HepG2 (cell line): Measurements from ENCODE around the gene TMEM144. TPM values are rescaled to one million over a fixed set of nuclear protein-coding genes. Genes with fewer than 3 reads are reported as not detected.

Experiments
- ARNT2 ChIP-seq: sonication (generic); formaldehyde crosslinking; IDR thresholded peaks from 2 replicates; pipeline ENCODE4 v1.8.0; 2022; ENCODE audit warnings: mild to moderate bottlenecking, low read depth, missing genetic modification reagents, moderate library complexity
- ATF7 ChIP-seq, 2 experiments: fragments of 450-650 bp in 1 of 2; sonication (generic) in 1 of 2; formaldehyde crosslinking in 1 of 2; IDR thresholded peaks; 2 replicates each; pipeline versions ENCODE4 v1.4.0 to v1.6.1; 2016 to 2020; ENCODE audit warnings: antibody characterized with exemption in 1 of 2, mild to moderate bottlenecking in 1 of 2, missing genetic modification reagents in 1 of 2
- CBX1 ChIP-seq: IDR thresholded peaks from one replicate; pipeline ENCODE4 v1.6.1; 2016; ENCODE audit warnings: antibody characterized with exemption, low read depth
- CBX2 ChIP-seq, 2 experiments: fragments of 200-600 bp in 1 of 2; sonication (generic); formaldehyde crosslinking in 1 of 2; IDR thresholded peaks; 2 replicates each; pipeline versions ENCODE4 v1.7.0 to v1.8.1; 2018 to 2022; ENCODE audit warnings: low read depth in 2 of 2, low read length in 1 of 2, mild to moderate bottlenecking in 1 of 2, missing genetic modification reagents in 1 of 2
- DPF2 ChIP-seq: sonication (generic); formaldehyde crosslinking; IDR thresholded peaks from 2 replicates; pipeline ENCODE4 v1.4.0; 2020; ENCODE audit warnings: mild to moderate bottlenecking, low read depth, missing genetic modification reagents, borderline replicate concordance
- ISL2 ChIP-seq: sonication (generic); formaldehyde crosslinking; IDR thresholded peaks from 2 replicates; pipeline ENCODE4 v1.5.0; 2020; ENCODE audit warnings: missing genetic modification reagents
- MLX ChIP-seq: IDR thresholded peaks from 2 replicates; pipeline ENCODE4 v1.6.1; 2016
- NCOA2 ChIP-seq: sonication (generic); formaldehyde crosslinking; IDR thresholded peaks from 2 replicates; pipeline ENCODE4 v1.8.0; 2022; ENCODE audit warnings: inconsistent platforms
- SRSF9 ChIP-seq: fragments of 200-400 bp; formaldehyde crosslinking; IDR thresholded peaks from 2 replicates; pipeline ENCODE4 v1.6.1; 2018; ENCODE audit warnings: borderline replicate concordance, mild to moderate bottlenecking, low read depth, low read length; ENCODE audit not compliant: insufficient read depth, poor library complexity, severe bottlenecking
- THAP11 ChIP-seq: IDR thresholded peaks from 2 replicates; pipeline ENCODE4 v1.6.1; 2016; ENCODE audit warnings: missing biosample characterization, missing genetic modification reagents
- WIZ ChIP-seq: sonication (generic); formaldehyde crosslinking; IDR thresholded peaks from 2 replicates; pipeline ENCODE4 v1.5.1; 2020; ENCODE audit warnings: mild to moderate bottlenecking, missing genetic modification reagents
- ZNF124 ChIP-seq: sonication (generic); formaldehyde crosslinking; IDR thresholded peaks from 2 replicates; pipeline ENCODE4 v1.4.0; 2020; ENCODE audit warnings: missing genetic modification reagents
- ZNF615 ChIP-seq: sonication (generic); formaldehyde crosslinking; IDR thresholded peaks from 2 replicates; pipeline ENCODE4 v1.5.0; 2020; ENCODE audit warnings: mild to moderate bottlenecking, missing genetic modification reagents, borderline replicate concordance
- ZNF83 ChIP-seq: sonication (generic); formaldehyde crosslinking; IDR thresholded peaks from 2 replicates; pipeline ENCODE4 v1.4.0; 2020; ENCODE audit warnings: missing genetic modification reagents, mild to moderate bottlenecking, borderline replicate concordance
- polyA plus RNA-seq, 8 experiments: library from polyadenylated mRNA; depleted of rRNA in 3 of 8; stranded (reverse) in 7 of 8; unstranded in 1 of 8; fragments of >200 nt; fragmentation: Illumina TruSeq in 4 of 8; extraction: Trizol in 4 of 8; gene quantifications; 2 replicates each; pipeline versions ENCODE4 v1.2.1 to v1.2.3, GENCODE V29; 2011 to 2016; ENCODE audit warnings: low read depth in 4 of 8, missing spikeins in 1 of 8, mixed read lengths in 1 of 8; ENCODE audit not compliant: insufficient read depth in 1 of 8
- total RNA-seq, 5 experiments: library from RNA; depleted of rRNA; stranded (reverse); fragments of >200 nt; fragmentation: Illumina TruSeq; extraction: Trizol; gene quantifications; 2 replicates each; pipeline ENCODE4 v1.2.3, GENCODE V29; 2016; ENCODE audit warnings: low read depth in 1 of 5
- TF ChIP-seq, protein P1 (sequence below): sonication (generic); formaldehyde crosslinking; IDR thresholded peaks from 2 replicates; pipeline ENCODE4 v1.4.0; 2020; ENCODE audit warnings: missing genetic modification reagents
- TF ChIP-seq, protein P2 (sequence below): sonication (generic); formaldehyde crosslinking; IDR thresholded peaks from 2 replicates; pipeline ENCODE4 v1.8.0; 2022; ENCODE audit warnings: mild to moderate bottlenecking, missing genetic modification reagents, borderline replicate concordance
- TF ChIP-seq, protein P3 (sequence below): sonication (generic); formaldehyde crosslinking; IDR thresholded peaks from 2 replicates; pipeline ENCODE4 v1.4.0; 2020; ENCODE audit warnings: missing genetic modification reagents
- TF ChIP-seq, protein P4 (sequence below): sonication (generic); formaldehyde crosslinking; IDR thresholded peaks from 2 replicates; pipeline ENCODE4 v1.5.1; 2020; ENCODE audit warnings: mild to moderate bottlenecking, missing genetic modification reagents, borderline replicate concordance

TMEM144 gene
- total and polyA plus RNA-seq, 2 of the 13 experiments (the other 11 are each of a cell fraction or from before 2014, with no cell fraction given) = 10.9 to 12.3 TPM

GRCh38 chr4:158295053-158295452 is 84.8 kb downstream of the TMEM144 start (continued):
- no peak for TF ChIP-seq DPF2 (CRISPR knock-in tag)
- no peak for TF ChIP-seq CBX1
- TF ChIP-seq SRSF9 = no peak
- TF ChIP-seq, protein P1, sequence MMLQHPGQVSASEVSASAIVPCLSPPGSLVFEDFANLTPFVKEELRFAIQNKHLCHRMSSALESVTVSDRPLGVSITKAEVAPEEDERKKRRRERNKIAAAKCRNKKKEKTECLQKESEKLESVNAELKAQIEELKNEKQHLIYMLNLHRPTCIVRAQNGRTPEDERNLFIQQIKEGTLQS = peak; percentile 59; the same call in 1 of the 2 replicates
- no peak for TF ChIP-seq CBX2 (IDR thresholded peaks at IDR 0.05; ENCODE audit: low read depth, low read length)
- no peak for TF ChIP-seq CBX2 (CRISPR knock-in tag; IDR thresholded peaks at IDR 0.05; ENCODE audit: low read depth)
- TF ChIP-seq, protein P2, sequence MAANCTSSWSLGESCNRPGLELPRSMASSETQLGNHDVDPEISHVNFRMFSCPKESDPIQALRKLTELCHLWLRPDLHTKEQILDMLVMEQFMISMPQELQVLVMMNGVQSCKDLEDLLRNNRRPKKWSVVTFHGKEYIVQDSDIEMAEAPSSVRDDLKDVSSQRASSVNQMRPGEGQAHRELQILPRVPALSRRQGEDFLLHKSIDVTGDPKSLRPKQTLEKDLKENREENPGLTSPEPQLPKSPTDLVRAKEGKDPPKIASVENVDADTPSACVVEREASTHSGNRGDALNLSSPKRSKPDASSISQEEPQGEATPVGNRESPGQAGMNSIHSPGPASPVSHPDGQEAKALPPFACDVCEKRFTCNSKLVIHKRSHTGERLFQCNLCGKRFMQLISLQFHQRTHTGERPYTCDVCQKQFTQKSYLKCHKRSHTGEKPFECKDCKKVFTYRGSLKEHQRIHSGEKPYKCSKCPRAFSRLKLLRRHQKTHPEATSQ (CRISPR knock-in tag) = no peak
- no peak for TF ChIP-seq ARNT2 (CRISPR knock-in tag)
- no peak for TF ChIP-seq ZNF83 (CRISPR knock-in tag)
- no peak for TF ChIP-seq MLX (CRISPR knock-in tag)
- peak; percentile 74 for TF ChIP-seq ISL2 (CRISPR knock-in tag)
- TF ChIP-seq THAP11 = 0 out of 2 replicates have a peak, but pooled peaks have one; percentile 23
- TF ChIP-seq ZNF124 = no peak
- TF ChIP-seq WIZ (CRISPR knock-in tag) = no peak
- TF ChIP-seq ATF7 (IDR thresholded peaks at IDR 0.05) = peak; percentile 63
- no peak for TF ChIP-seq ATF7 (CRISPR knock-in tag; IDR thresholded peaks at IDR 0.05)
- TF ChIP-seq, protein P3, sequence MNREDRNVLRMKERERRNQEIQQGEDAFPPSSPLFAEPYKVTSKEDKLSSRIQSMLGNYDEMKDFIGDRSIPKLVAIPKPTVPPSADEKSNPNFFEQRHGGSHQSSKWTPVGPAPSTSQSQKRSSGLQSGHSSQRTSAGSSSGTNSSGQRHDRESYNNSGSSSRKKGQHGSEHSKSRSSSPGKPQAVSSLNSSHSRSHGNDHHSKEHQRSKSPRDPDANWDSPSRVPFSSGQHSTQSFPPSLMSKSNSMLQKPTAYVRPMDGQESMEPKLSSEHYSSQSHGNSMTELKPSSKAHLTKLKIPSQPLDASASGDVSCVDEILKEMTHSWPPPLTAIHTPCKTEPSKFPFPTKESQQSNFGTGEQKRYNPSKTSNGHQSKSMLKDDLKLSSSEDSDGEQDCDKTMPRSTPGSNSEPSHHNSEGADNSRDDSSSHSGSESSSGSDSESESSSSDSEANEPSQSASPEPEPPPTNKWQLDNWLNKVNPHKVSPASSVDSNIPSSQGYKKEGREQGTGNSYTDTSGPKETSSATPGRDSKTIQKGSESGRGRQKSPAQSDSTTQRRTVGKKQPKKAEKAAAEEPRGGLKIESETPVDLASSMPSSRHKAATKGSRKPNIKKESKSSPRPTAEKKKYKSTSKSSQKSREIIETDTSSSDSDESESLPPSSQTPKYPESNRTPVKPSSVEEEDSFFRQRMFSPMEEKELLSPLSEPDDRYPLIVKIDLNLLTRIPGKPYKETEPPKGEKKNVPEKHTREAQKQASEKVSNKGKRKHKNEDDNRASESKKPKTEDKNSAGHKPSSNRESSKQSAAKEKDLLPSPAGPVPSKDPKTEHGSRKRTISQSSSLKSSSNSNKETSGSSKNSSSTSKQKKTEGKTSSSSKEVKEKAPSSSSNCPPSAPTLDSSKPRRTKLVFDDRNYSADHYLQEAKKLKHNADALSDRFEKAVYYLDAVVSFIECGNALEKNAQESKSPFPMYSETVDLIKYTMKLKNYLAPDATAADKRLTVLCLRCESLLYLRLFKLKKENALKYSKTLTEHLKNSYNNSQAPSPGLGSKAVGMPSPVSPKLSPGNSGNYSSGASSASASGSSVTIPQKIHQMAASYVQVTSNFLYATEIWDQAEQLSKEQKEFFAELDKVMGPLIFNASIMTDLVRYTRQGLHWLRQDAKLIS (CRISPR knock-in tag) = no peak
- no peak for TF ChIP-seq ZNF615 (CRISPR knock-in tag)
- peak; percentile 61 for TF ChIP-seq NCOA2 (CRISPR knock-in tag)
- TF ChIP-seq, protein P4, sequence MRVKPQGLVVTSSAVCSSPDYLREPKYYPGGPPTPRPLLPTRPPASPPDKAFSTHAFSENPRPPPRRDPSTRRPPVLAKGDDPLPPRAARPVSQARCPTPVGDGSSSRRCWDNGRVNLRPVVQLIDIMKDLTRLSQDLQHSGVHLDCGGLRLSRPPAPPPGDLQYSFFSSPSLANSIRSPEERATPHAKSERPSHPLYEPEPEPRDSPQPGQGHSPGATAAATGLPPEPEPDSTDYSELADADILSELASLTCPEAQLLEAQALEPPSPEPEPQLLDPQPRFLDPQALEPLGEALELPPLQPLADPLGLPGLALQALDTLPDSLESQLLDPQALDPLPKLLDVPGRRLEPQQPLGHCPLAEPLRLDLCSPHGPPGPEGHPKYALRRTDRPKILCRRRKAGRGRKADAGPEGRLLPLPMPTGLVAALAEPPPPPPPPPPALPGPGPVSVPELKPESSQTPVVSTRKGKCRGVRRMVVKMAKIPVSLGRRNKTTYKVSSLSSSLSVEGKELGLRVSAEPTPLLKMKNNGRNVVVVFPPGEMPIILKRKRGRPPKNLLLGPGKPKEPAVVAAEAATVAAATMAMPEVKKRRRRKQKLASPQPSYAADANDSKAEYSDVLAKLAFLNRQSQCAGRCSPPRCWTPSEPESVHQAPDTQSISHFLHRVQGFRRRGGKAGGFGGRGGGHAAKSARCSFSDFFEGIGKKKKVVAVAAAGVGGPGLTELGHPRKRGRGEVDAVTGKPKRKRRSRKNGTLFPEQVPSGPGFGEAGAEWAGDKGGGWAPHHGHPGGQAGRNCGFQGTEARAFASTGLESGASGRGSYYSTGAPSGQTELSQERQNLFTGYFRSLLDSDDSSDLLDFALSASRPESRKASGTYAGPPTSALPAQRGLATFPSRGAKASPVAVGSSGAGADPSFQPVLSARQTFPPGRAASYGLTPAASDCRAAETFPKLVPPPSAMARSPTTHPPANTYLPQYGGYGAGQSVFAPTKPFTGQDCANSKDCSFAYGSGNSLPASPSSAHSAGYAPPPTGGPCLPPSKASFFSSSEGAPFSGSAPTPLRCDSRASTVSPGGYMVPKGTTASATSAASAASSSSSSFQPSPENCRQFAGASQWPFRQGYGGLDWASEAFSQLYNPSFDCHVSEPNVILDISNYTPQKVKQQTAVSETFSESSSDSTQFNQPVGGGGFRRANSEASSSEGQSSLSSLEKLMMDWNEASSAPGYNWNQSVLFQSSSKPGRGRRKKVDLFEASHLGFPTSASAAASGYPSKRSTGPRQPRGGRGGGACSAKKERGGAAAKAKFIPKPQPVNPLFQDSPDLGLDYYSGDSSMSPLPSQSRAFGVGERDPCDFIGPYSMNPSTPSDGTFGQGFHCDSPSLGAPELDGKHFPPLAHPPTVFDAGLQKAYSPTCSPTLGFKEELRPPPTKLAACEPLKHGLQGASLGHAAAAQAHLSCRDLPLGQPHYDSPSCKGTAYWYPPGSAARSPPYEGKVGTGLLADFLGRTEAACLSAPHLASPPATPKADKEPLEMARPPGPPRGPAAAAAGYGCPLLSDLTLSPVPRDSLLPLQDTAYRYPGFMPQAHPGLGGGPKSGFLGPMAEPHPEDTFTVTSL (CRISPR knock-in tag) = no peak
